NCI-H2081 (cell line): Measurements from ENCODE around the gene MIR17HG.
A peak's percentile ranks its signal among the peaks of the same experiment; 100 is the strongest.
"Not testable (repeated sequence)": the region's sequence is repeated elsewhere in the genome, so short reads cannot be mapped to it uniquely, and the experiment has no call there.

Experiments used
- DNase-seq, 2 experiments: peaks; one replicate each; lab custom pipeline; 2025; lab: John Stamatoyannopoulos, UW

The MIR17HG gene

DNA sequence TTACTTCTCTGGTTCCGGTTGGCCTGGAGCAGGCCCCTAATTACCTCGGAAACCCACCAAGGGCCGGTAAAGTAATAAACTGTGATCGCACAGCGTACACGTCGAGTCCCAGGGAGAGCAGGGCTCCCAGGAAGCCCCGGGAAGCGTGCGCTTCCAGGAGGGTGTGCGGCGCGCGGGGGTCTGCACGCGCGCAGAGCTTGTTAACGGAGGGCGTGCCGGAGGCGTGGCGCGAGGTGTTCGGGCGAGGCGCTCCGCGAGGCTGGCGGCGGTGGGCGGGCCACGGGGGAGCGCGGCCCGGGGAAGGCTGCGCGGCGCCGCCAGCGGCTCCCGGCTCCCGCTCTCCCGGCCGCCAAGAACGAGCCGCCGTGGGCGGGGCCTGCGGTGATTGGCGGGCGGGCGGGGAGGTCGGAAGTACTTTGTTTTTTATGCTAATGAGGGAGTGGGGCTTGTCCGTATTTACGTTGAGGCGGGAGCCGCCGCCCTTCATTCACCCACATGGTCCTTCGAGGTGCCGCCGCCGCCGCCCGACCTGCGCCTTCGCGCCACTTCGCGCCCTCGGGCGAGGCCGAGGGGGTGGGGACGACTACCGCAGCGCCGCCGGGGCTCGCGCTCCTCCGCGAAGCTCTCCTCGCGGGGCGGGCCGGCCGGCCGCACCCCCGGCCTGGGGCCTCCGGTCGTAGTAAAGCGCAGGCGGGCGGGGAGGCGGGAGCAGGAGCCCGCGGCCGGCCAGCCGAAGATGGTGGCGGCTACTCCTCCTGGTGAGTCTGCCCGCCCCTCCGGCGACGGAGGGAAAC is at the start of gene MIR17HG:
MIR17HG (plus strand) TSS at position 486 of the 794 bp plus-strand sequence.
- peak; percentile 92 for DNase-seq

DNA sequence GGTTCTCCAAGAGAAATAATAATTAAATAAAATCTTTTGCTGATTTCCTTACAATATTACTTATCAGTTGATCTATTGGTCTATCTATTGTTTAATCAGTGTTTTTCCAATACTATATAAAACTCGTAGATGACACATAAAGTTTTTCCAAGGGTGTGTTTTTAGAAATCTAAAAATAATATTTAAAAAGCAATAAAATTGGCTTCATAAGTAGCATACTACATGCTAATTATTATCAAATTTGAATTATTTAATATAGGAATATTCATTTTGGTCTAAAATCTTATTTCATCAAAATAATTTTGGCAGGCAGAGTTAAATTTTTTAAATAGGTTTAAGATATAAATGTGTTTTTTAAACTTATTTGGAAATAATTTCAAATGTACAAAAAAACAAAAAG is 49.4 kb upstream of the MIR17HG start:
- DNase-seq: no peak

DNA sequence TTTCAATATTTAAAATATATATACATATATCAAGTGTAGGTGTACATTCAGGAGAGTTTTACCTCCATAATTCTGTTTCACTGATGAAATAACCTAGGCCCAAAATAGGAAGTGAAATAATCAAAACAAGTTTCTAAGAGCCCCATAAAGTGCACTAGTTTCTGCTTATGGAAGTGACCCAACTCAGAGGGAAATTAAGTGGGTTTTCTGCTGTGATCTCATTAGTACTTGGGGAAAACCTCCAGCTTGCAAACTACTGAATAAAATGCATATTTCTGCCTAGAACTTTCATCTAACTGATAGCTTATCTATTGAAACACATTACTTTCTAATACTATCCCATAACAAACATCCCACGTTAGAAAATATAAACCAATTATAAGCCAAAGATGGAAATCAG is 45.4 kb upstream of the MIR17HG start:
- no peak for DNase-seq

GRCh38 chr13:91303031-91303430 is 44.5 kb upstream of the MIR17HG start:
- no peak for DNase-seq

- no peak for DNase-seq
These were observed 42.7 kb upstream of the MIR17HG start for GRCh38 chr13:91304741-91305140.

GRCh38 chr13:91305652-91306051 is 41.8 kb upstream of the MIR17HG start:
- no peak for DNase-seq

DNA sequence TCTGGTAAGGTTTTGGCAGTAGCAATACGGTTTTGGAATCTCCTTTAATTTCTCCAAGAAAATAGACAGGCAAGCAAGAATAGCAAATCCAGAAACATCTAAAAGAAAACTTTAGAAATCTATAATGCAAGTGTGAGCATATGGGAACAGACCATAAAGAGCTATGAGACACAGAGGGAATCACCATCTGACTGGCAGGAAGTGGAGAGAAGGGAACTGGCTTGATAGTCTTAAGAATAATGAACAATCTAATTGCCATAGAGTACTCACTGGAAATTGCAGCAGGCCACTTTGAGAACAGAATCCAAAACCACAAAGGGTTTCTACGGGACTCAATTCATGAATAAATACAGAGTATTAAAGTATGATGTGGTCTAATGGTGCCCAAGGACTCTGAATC is 39.6 kb upstream of the MIR17HG start:
- no peak for DNase-seq

- DNase-seq: no peak
These were observed 39.2 kb upstream of the MIR17HG start for GRCh38 chr13:91308299-91308698.

GRCh38 chr13:91311491-91311890 is 36.0 kb upstream of the MIR17HG start:
- no peak for DNase-seq

DNA sequence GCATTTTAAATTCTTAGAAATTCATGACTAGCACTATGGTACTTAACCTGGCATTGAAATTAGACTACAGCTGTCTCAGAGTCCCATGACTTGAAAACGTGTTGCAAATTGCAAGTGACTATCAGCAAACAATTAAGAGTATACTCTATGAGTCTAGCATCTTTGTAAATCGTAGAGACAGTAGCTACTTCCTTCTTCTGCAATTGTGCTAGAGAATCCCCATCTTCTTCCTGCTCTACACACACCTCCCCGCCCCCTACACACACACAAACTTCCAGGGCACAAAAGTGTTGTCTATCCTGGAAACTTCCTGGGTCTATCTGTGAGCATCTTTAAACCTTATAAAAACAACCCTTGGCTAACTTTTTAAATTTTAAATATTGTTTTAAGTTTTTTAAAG is 35.2 kb upstream of the MIR17HG start:
- no peak for DNase-seq

GRCh38 chr13:91313103-91313502 is 34.4 kb upstream of the MIR17HG start:
- DNase-seq: peak; percentile 23 to 32

- no peak for DNase-seq
These were observed 33.9 kb upstream of the MIR17HG start for GRCh38 chr13:91313581-91313980.

- no peak for DNase-seq
These were observed 32.6 kb upstream of the MIR17HG start for GRCh38 chr13:91314888-91315287.

- DNase-seq: no peak
These were observed 28.6 kb upstream of the MIR17HG start for GRCh38 chr13:91318886-91319285.

GRCh38 chr13:91319996-91320395 is 27.5 kb upstream of the MIR17HG start:
- DNase-seq: no peak

- not testable (repeated sequence) for DNase-seq
These were observed 26.5 kb upstream of the MIR17HG start for GRCh38 chr13:91320990-91321389.

- DNase-seq: no peak
These were observed 24.1 kb upstream of the MIR17HG start for GRCh38 chr13:91323349-91323748.

DNA sequence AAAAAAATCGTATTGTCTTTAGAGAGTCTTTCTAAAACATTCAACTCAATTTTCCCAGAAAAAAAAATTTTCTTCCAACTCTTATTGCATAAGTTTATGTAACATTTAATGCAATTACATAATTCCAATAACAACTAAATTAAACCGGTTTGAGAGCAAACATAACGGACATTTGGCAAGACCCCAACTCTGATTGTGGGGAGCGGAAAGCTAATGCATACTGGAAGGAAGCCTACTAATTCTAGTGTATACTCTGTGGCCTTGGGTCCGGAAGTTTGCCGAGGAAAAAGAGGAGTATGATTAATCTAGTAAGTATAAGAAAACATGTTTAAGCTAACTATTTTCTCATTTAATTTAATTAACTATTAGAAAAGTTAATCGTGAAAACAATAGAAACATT is 21.3 kb upstream of the MIR17HG start:
- DNase-seq: peak in 1 of 2 experiments; percentile 7

- no peak for DNase-seq
These were observed 18.8 kb upstream of the MIR17HG start for GRCh38 chr13:91328726-91329125.

- DNase-seq: no peak
These were observed 17.8 kb upstream of the MIR17HG start for GRCh38 chr13:91329733-91330132.

- no peak for DNase-seq
These were observed 16.2 kb upstream of the MIR17HG start for GRCh38 chr13:91331047-91331915.

- no peak for DNase-seq
These were observed 1.4 kb upstream of the MIR17HG start for GRCh38 chr13:91346062-91346461.

DNA sequence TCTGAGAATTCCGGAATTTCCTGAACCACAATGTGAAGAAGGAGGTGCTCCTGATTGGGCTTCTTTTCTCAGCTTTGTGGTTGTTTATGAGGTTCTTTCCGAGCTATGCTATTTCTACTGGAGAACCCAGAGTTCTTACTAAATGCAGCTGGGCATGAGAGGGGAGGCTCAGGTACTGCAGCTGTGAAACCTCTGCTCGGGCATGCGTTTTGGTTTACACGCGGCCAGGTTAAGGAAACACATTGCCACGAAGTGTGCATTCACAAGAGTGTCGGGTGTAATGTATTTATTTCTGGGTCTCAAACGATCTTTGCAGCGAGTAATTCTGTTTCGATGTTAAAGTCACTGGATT is 661 bp upstream of the MIR17HG start:
- DNase-seq: peak in 1 of 2 experiments; percentile 56
